Endothelial cell of umbilical vein (primary cell): Measurements from ENCODE around the gene MRPL58. TPM values are rescaled to one million over a fixed set of nuclear protein-coding genes. Genes with fewer than 3 reads are reported as not detected.

Experiments used
- BruUV-seq: library from RNA; stranded (reverse); fragments of 400-500 nt; replicated peaks from 2 replicates; lab custom pipeline; 2021; lab: Mats Ljungman, UMichigan
- CTCF ChIA-PET: fragments of 300-600, 350-600 bp; sonication (Branson Sonifier 250); formaldehyde crosslinking; loops from one replicate; lab custom pipeline; 2021; ENCODE audit warnings: antibody characterized with exemption, inconsistent platforms; lab: Charles Lee
- POLR2A ChIA-PET: fragments of 300-600, 350-600 bp; sonication (Branson Sonifier 250); formaldehyde crosslinking; loops from one replicate; lab custom pipeline; 2021; ENCODE audit warnings: antibody characterized with exemption, inconsistent platforms; lab: Charles Lee
- DNase-seq: peaks from one replicate; pipeline ENCODE4 v3.0.0-alpha.2; 2011; ENCODE audit warnings: low read depth, low spot score
- FAIRE-seq: peaks from 2 replicates; lab custom pipeline; 2011; peaks lifted over from hg19 to GRCh38; lab: Jason Lieb, UNC
- H2AFZ ChIP-seq: 2 replicates; pipeline ENCODE4 v1.6.0; 2012; ENCODE audit warnings: low read depth, low read length, control low read depth, inconsistent platforms
- H3K27ac ChIP-seq: 2 replicates; pipeline ENCODE4 v1.5.1; 2011; ENCODE audit warnings: low read depth, mild to moderate bottlenecking, control low read depth, low read length, moderate library complexity; ENCODE audit not compliant: insufficient read depth
- H3K27me3 ChIP-seq, 2 experiments: 2 replicates each; pipeline versions ENCODE4 v1.6.0 to v1.6.1; 2011; ENCODE audit warnings: low read length in 2 of 2, mixed read lengths in 1 of 2; ENCODE audit not compliant: control insufficient read depth in 2 of 2, insufficient read depth in 2 of 2
- H3K36me3 ChIP-seq, 2 experiments: 2 replicates in 1 of 2; 3 replicates in 1 of 2; pipeline ENCODE4 v1.5.1; 2011; ENCODE audit warnings: low read length in 2 of 2, mild to moderate bottlenecking in 1 of 2, moderate library complexity in 1 of 2; ENCODE audit not compliant: control insufficient read depth in 2 of 2, insufficient read depth in 2 of 2; ENCODE audit errors: extremely low read depth in 1 of 2
- H3K4me1 ChIP-seq: 3 replicates; pipeline ENCODE4 v1.5.1; 2011; ENCODE audit warnings: mild to moderate bottlenecking, low read length; ENCODE audit not compliant: control insufficient read depth, insufficient read depth; ENCODE audit errors: extremely low read depth
- H3K4me2 ChIP-seq: 2 replicates; pipeline ENCODE4 v1.6.1; 2011; ENCODE audit warnings: low read length, control low read depth, mixed read lengths; ENCODE audit not compliant: insufficient read depth
- H3K4me3 ChIP-seq, 3 experiments: fragments of 200-600 bp in 1 of 3; sonication (generic), shearing (Covaris generic) in 1 of 3; replicated peaks in 1 of 3; 2 replicates each; pipeline ENCODE4 v1.5.1; 2011 to 2016; ENCODE audit warnings: control low read depth in 3 of 3, low read length in 3 of 3, mild to moderate bottlenecking in 2 of 3, inconsistent platforms in 1 of 3, low read depth in 1 of 3, moderate library complexity in 1 of 3; ENCODE audit not compliant: insufficient read depth in 1 of 3
- H3K79me2 ChIP-seq: 2 replicates; pipeline ENCODE4 v1.6.0; 2012; ENCODE audit warnings: low read length, inconsistent platforms; ENCODE audit not compliant: control insufficient read depth, insufficient read depth
- H3K9ac ChIP-seq: replicated peaks from 2 replicates; pipeline ENCODE3; 2011; ENCODE audit warnings: low read length, control low read depth; ENCODE audit not compliant: insufficient read depth; ENCODE audit errors: extremely low read depth
- H3K9me1 ChIP-seq: replicated peaks from 3 replicates; pipeline ENCODE4 v1.6.0; 2011; ENCODE audit warnings: mild to moderate bottlenecking, low read length; ENCODE audit not compliant: control insufficient read depth, insufficient read depth; ENCODE audit errors: extremely low read depth
- H3K9me3 ChIP-seq: replicated peaks from 2 replicates; pipeline ENCODE4 v1.5.1; 2012; ENCODE audit warnings: low read length, inconsistent platforms; ENCODE audit not compliant: control insufficient read depth, insufficient read depth
- H4K20me1 ChIP-seq: replicated peaks from 2 replicates; pipeline ENCODE3; 2011; ENCODE audit warnings: mild to moderate bottlenecking, low read length; ENCODE audit not compliant: control insufficient read depth, insufficient read depth; ENCODE audit errors: extremely low read depth
- EZH2 ChIP-seq: IDR thresholded peaks from 2 replicates; pipeline ENCODE4 v1.6.1; 2012; ENCODE audit warnings: borderline replicate concordance, low read depth, mild to moderate bottlenecking, moderate library complexity, low read length, inconsistent platforms; ENCODE audit not compliant: severe bottlenecking
- FOS ChIP-seq: IDR thresholded peaks from 2 replicates; pipeline ENCODE4 v1.6.1; 2011; ENCODE audit warnings: mild to moderate bottlenecking, low read length, moderate library complexity, borderline replicate concordance; ENCODE audit not compliant: insufficient read depth
- GATA2 ChIP-seq: IDR thresholded peaks from 2 replicates; pipeline ENCODE4 v1.7.0; 2011; ENCODE audit warnings: low read depth, mild to moderate bottlenecking, moderate library complexity, mixed read lengths, low read length; ENCODE audit not compliant: insufficient read length, insufficient read depth
- JUN ChIP-seq: IDR thresholded peaks from 2 replicates; pipeline ENCODE4 v1.6.1; 2011; ENCODE audit warnings: borderline replicate concordance, low read depth; ENCODE audit not compliant: insufficient read length, insufficient read depth
- MAX ChIP-seq: IDR thresholded peaks from 2 replicates; pipeline ENCODE4 v1.6.1; 2011; ENCODE audit not compliant: insufficient read depth, insufficient read length
- MYC ChIP-seq: IDR thresholded peaks from one replicate; pipeline ENCODE4 v1.6.1; 2011; ENCODE audit warnings: mild to moderate bottlenecking, low read depth, low read length
- POLR2A ChIP-seq: IDR thresholded peaks from 2 replicates; pipeline ENCODE4 v1.6.1; 2012; ENCODE audit warnings: low read depth, mild to moderate bottlenecking, control low read depth, low read length
- POLR2AphosphoS5 ChIP-seq: IDR thresholded peaks from 2 replicates; pipeline ENCODE4 v1.6.1; 2012; ENCODE audit warnings: low read depth, mild to moderate bottlenecking, control low read depth, low read length, moderate library complexity; ENCODE audit not compliant: insufficient read depth
- dilution Hi-C: fragments of 300-500 bp; cut with MboI; formaldehyde crosslinking; loops from one replicate; pipeline ENCODE4 v1.15.0; 2019; ENCODE audit warnings: low sequenced_read_pairs; ENCODE audit not compliant: extremely low pct_ligation_motif_present
- intact Hi-C: fragments of 100-400 bp; cut with micrococcal nuclease; formaldehyde crosslinking; loops from one replicate; pipeline ENCODE4 v1.10.0; 2022
- polyA plus RNA-seq, 4 experiments: library from polyadenylated mRNA; depleted of rRNA in 3 of 4; stranded (reverse) in 3 of 4; unstranded in 1 of 4; fragments of >200 nt; gene quantifications; 2 replicates each; pipeline versions ENCODE4 v1.2.1 to v1.2.3, GENCODE V29; 2011 to 2012; ENCODE audit warnings: missing spikeins in 1 of 4
- total RNA-seq: library from RNA; stranded (reverse); gene quantifications from 2 replicates; pipeline ENCODE4 v1.2.3, GENCODE V29; 2021
- TF ChIP-seq, protein P1 (sequence below), 2 donors: IDR thresholded peaks; 1 replicate in 1 of 2; 2 replicates in 1 of 2; pipeline ENCODE4 v1.5.1; 2011; ENCODE audit warnings: low read length in 2 of 2, mild to moderate bottlenecking in 2 of 2, moderate library complexity in 2 of 2, control low read depth in 1 of 2, inconsistent platforms in 1 of 2, low read depth in 1 of 2; ENCODE audit not compliant: insufficient read depth in 1 of 2; ENCODE audit errors: extremely low read depth in 1 of 2

MRPL58 gene
- total and polyA plus RNA-seq, 2 donors (not counting 3 experiments of a cell fraction or from before 2014, with no cell fraction given) = 38.0 to 43.7 TPM

DNA sequence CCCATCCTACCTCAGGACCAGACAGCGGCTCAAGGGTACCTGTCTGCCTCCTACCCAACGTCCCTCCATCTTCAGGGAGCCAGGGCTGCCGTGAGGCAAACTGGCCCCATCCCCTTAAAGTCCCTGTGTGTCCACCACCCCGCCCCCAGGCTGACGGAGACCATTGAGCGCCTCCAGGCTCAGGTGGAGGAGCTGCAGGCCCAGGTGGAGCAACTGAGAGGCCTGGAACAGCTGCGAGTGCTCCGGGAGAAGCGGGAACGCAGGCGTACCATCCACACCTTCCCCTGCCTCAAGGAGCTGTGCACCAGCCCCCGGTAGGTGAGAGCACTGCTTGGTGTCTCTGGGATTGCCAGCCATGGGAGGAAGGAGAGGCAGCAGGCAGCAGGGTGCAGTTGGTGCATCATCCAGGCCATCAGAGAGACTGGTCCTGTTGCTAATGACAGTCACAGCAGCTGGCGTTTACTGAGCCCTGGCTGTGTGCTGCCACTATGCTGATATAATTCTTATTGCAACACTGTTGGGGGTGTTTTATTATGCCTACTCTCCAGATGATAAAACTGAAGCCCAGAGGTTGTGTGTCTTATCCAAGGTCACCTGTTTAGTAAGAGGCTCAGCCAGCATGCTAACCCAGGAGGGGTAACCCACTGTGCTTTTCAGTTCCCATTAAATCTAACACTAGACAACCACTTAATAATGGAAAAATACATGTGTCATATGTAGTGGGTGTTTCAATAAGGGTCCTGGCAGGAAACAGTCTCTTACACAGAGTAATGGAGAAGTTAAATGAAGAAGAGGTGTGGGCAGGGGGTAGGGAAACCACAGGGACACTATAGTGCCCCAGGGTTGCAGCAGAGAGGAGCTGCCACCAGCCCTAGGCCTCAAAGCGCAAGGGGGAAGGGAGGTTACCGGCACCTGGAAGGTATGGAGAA, 10.3 kb upstream of the MRPL58 start:
- POLR2A ChIA-PET = no interaction called here
- intact Hi-C loops (no loop called here), dilution Hi-C loops (no loop called here)
- Histone ChIP-seq H4K20me1 (no peaks in the 10 kb centered on the region), H3K79me2 (no peaks in the 10 kb centered on the region), H3K9me1 (no peaks in the 10 kb centered on the region), H3K4me3 (no peak overlapping the region), H3K9ac (no peak overlapping the region), H3K4me2 (no peak overlapping the region), H3K27ac (no peak overlapping the region), H3K9me3 (no peaks in the 10 kb centered on the region), H3K27me3 (no peaks in the 10 kb centered on the region), H3K36me3 (peaks cover 0 to 42% of the 10 kb centered on the region in 2 experiments), H3K4me1 (no peaks in the 10 kb centered on the region), H2AFZ (no peak overlapping the region)
- DNase-seq = no peak
- no peak for TF ChIP-seq FOS
- CTCF ChIA-PET = interaction anchor here (1.0 to 1.1 kb wide), 2 partner anchors 41 to 199 kb away, joined by 3 read pairs; no protein-coding TSS in a partner anchor
- FAIRE-seq = no peak
- BruUV-seq = no TSS peak

- Histone ChIP-seq H3K79me2 (no peaks in the 10 kb centered on the region), H4K20me1 (no peaks in the 10 kb centered on the region), H3K4me1 (no peaks in the 10 kb centered on the region), H3K9me3 (no peaks in the 10 kb centered on the region), H3K27ac (no peak overlapping the region), H3K4me3 (no peak overlapping the region), H2AFZ (no peak overlapping the region), H3K9ac (no peak overlapping the region), H3K36me3 (peaks cover 0 to 42% of the 10 kb centered on the region in 2 experiments), H3K9me1 (no peaks in the 10 kb centered on the region), H3K27me3 (no peaks in the 10 kb centered on the region), H3K4me2 (no peak overlapping the region)
- dilution Hi-C loops = no loop called here
- DNase-seq (no peak), FAIRE-seq (no peak)
- ChIA-PET CTCF (interaction anchor here (0.7 to 1.1 kb wide), 3 partner anchors 15 to 198 kb away, joined by 3 read pairs; no protein-coding TSS in a partner anchor), POLR2A (no interaction called here)
- intact Hi-C loops = no loop called here
- BruUV-seq = no TSS peak
- TF ChIP-seq POLR2A (no peak), EZH2 (no peak), POLR2AphosphoS5 (no peak), MAX (no peak), JUN (no peak), GATA2 (no peak), MYC (no peak), FOS (no peak)
- TF ChIP-seq, protein P1, sequence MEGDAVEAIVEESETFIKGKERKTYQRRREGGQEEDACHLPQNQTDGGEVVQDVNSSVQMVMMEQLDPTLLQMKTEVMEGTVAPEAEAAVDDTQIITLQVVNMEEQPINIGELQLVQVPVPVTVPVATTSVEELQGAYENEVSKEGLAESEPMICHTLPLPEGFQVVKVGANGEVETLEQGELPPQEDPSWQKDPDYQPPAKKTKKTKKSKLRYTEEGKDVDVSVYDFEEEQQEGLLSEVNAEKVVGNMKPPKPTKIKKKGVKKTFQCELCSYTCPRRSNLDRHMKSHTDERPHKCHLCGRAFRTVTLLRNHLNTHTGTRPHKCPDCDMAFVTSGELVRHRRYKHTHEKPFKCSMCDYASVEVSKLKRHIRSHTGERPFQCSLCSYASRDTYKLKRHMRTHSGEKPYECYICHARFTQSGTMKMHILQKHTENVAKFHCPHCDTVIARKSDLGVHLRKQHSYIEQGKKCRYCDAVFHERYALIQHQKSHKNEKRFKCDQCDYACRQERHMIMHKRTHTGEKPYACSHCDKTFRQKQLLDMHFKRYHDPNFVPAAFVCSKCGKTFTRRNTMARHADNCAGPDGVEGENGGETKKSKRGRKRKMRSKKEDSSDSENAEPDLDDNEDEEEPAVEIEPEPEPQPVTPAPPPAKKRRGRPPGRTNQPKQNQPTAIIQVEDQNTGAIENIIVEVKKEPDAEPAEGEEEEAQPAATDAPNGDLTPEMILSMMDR (IDR thresholded peaks at IDR 0.05; ENCODE audit: extremely low read depth in 1 of 2, insufficient read depth in 1 of 2, low read depth in 1 of 2, low read length in 2 of 2) = no peak
Measured at GRCh38 chr17:75003070-75003956, 9.2 kb upstream of the MRPL58 start.
